Calu3 (cell line): ENCODE data around the gene SLC38A1. TPM values are rescaled to one million over a fixed set of nuclear protein-coding genes. Genes with fewer than 3 reads are reported as not detected.
A peak's percentile ranks its signal among the peaks of the same experiment; 100 is the strongest.

Experiments
- BruUV-seq: library from RNA; stranded (reverse); fragments of 400-500 nt; replicated peaks from 2 replicates; lab custom pipeline; 2021; lab: Mats Ljungman, UMichigan
- CTCF ChIA-PET: fragments of 300-600 bp; sonication (Branson Sonifier 250); formaldehyde crosslinking; loops from one replicate; lab custom pipeline; 2022; ENCODE audit warnings: antibody characterized with exemption; lab: Charles Lee
- DNase-seq: peaks from one replicate; pipeline ENCODE4 v3.0.0; 2022
- H3K27ac Mint-ChIP-seq: one replicate; pipeline ENCODE4 v1.8.0; 2022; ENCODE audit warnings: mixed read lengths; ENCODE audit not compliant: unreplicated experiment
- H3K27me3 Mint-ChIP-seq: one replicate; pipeline ENCODE4 v1.8.0; 2022; ENCODE audit warnings: mixed read lengths; ENCODE audit not compliant: unreplicated experiment
- H3K36me3 Mint-ChIP-seq: one replicate; pipeline ENCODE4 v1.8.0; 2022; ENCODE audit warnings: mild to moderate bottlenecking, moderate library complexity, mixed read lengths; ENCODE audit not compliant: insufficient read depth, unreplicated experiment
- H3K4me1 Mint-ChIP-seq: one replicate; pipeline ENCODE4 v1.8.0; 2022; ENCODE audit warnings: mild to moderate bottlenecking, low read depth, mixed read lengths; ENCODE audit not compliant: unreplicated experiment
- H3K4me3 Mint-ChIP-seq: one replicate; pipeline ENCODE4 v1.8.0; 2022; ENCODE audit warnings: mild to moderate bottlenecking, low read depth, moderate library complexity, mixed read lengths; ENCODE audit not compliant: unreplicated experiment
- H3K9me3 Mint-ChIP-seq: one replicate; pipeline ENCODE4 v1.8.0; 2022; ENCODE audit warnings: low read depth, mixed read lengths; ENCODE audit not compliant: unreplicated experiment
- CTCF ChIP-seq: fragments of 200-600 bp; IDR thresholded peaks from one replicate; pipeline ENCODE4 v1.8.0; 2022; ENCODE audit warnings: antibody characterized with exemption; ENCODE audit not compliant: unreplicated experiment
- intact Hi-C: fragments of 100-400 bp; cut with micrococcal nuclease; formaldehyde crosslinking; loops from one replicate; pipeline ENCODE4 v1.10.0; 2022; ENCODE audit not compliant: unreplicated experiment
- total RNA-seq: library from RNA; stranded (reverse); gene quantifications from 2 replicates; pipeline ENCODE4 v1.2.3, GENCODE V29; 2022

The SLC38A1 gene
- total RNA-seq, 1 experiment from 2014 or later = 132 TPM

- Mint-ChIP-seq H3K4me3 (no peak overlapping the region), H3K4me1 (peaks cover 13% of the 10 kb centered on the region), H3K27me3 (no peaks in the 10 kb centered on the region), H3K36me3 (no peaks in the 10 kb centered on the region), H3K9me3 (no peaks in the 10 kb centered on the region), H3K27ac (no peak overlapping the region)
- TSS peak; percentile 24 for BruUV-seq
- intact Hi-C loops = loop anchor here (10.0 kb wide), 1 partner anchor 192 kb away; no protein-coding TSS in a partner anchor
- peak; percentile 33 for DNase-seq
- no peak for TF ChIP-seq CTCF
- CTCF ChIA-PET = no interaction called here
These were observed 1.8 kb downstream of the SLC38A1 start for GRCh38 chr12:46266869-46267574.

- Mint-ChIP-seq H3K9me3 (no peaks in the 10 kb centered on the region), H3K4me1 (peaks cover 13% of the 10 kb centered on the region), H3K27me3 (no peaks in the 10 kb centered on the region), H3K27ac (no peak overlapping the region), H3K36me3 (no peaks in the 10 kb centered on the region), H3K4me3 (no peak overlapping the region)
- DNase-seq = peak; percentile 23
- intact Hi-C loops = loop anchor here (10.0 kb wide), 1 partner anchor 192 kb away; no protein-coding TSS in a partner anchor
- no TSS peak for BruUV-seq
- CTCF ChIA-PET = no interaction called here
- TF ChIP-seq CTCF = no peak
These were observed 2.5 kb downstream of the SLC38A1 start for GRCh38 chr12:46266382-46266791.

DNA sequence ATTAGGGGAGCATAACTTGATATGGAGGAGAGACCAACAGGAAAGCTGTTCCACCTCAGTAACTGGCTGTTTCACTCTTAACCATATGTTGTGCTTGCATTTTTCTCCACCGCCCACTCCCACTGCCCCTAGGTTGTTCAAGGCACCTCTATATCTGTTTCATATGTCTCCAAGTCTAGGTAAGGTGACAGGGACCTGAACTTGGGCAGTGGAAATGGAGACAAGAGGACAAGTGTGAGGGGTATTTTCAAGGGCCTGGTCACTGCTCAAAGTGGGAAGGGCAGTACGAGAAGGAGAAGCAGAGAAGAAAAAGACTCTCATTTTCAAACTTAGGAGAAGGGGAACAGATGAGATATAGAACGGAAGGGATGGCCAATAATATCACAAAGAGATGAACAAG lies 3.1 kb downstream of the SLC38A1 start:
- no peak for TF ChIP-seq CTCF
- H3K36me3 Mint-ChIP-seq = no peaks in the 10 kb centered on the region
- DNase-seq = no peak
- BruUV-seq = no TSS peak
- no peaks in the 10 kb centered on the region for H3K27me3 Mint-ChIP-seq
- no peak overlapping the region for H3K27ac Mint-ChIP-seq
- H3K4me3 Mint-ChIP-seq = no peak overlapping the region
- intact Hi-C loops = loop anchor here (10.0 kb wide), 1 partner anchor 191 kb away; no protein-coding TSS in a partner anchor
- peaks cover 13% of the 10 kb centered on the region for H3K4me1 Mint-ChIP-seq
- H3K9me3 Mint-ChIP-seq = no peaks in the 10 kb centered on the region
- CTCF ChIA-PET = no interaction called here

DNA sequence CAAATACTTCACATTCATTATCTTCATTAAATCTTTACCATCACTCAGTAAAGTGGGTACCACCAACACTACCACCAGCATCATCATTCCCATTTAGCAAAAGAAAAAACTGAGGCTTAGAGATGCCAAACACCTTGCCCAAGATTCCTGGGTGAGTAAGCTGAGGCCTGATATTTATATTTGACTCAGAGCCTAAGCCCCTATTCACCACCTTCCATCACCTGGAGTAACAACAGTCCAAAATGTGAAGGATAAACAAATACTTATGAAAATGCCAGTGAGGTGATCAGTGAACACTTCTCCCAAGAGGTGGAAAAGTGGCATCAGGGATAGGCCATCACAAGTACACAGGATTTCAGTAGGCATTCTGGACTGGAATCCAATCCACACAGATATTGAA lies 3.7 kb downstream of the SLC38A1 start:
- no peaks in the 10 kb centered on the region for H3K36me3 Mint-ChIP-seq
- intact Hi-C loops = loop anchor here (10.0 kb wide), 1 partner anchor 190 kb away; no protein-coding TSS in a partner anchor
- no peak for DNase-seq

More for the DNA sequence above, 3.7 kb downstream of the SLC38A1 start:
- TF ChIP-seq CTCF = no peak
- Mint-ChIP-seq H3K27me3 (no peaks in the 10 kb centered on the region), H3K4me3 (no peak overlapping the region), H3K4me1 (peaks cover 13% of the 10 kb centered on the region), H3K27ac (no peak overlapping the region), H3K9me3 (no peaks in the 10 kb centered on the region)
- BruUV-seq = no TSS peak
- CTCF ChIA-PET = no interaction called here
